Cardiac muscle cell (in vitro differentiated cells and primary cell): Measurements from ENCODE around the gene TMEM239. TPM values are rescaled to one million over a fixed set of nuclear protein-coding genes. Genes with fewer than 3 reads are reported as not detected.

ENCODE experiments used
- DNase-seq, 2 donors: peaks; one replicate each; pipeline versions ENCODE4 v3.0.0 to v3.0.0-alpha.2; 2010 to 2017; ENCODE audit warnings: low read depth in 1 of 2, low spot score in 1 of 2
- H3K27ac ChIP-seq: fragments of 200-600 bp; sonication (generic); 2 replicates; pipeline ENCODE4 v1.5.1; 2016
- H3K27me3 ChIP-seq: fragments of 200-600 bp; sonication (generic); 2 replicates; pipeline ENCODE4 v1.6.0; 2016; ENCODE audit warnings: control low read depth
- H3K36me3 ChIP-seq: fragments of 200-600 bp; sonication (generic); 2 replicates; pipeline ENCODE4 v1.5.1; 2016; ENCODE audit warnings: control low read depth
- H3K4me1 ChIP-seq: fragments of 200-600 bp; sonication (generic); 2 replicates; pipeline ENCODE4 v1.8.1; 2017; ENCODE audit warnings: low read depth, mild to moderate bottlenecking, mixed run types
- H3K4me3 ChIP-seq: fragments of 200-600 bp; sonication (generic); 2 replicates; pipeline ENCODE4 v1.5.1; 2016; ENCODE audit warnings: mild to moderate bottlenecking
- H3K9me3 ChIP-seq: fragments of 200-600 bp; sonication (generic); 2 replicates; pipeline ENCODE4 v1.5.1; 2017; ENCODE audit warnings: low read depth, mild to moderate bottlenecking, control low read depth
- CTCF ChIP-seq: IDR thresholded peaks from 2 replicates; pipeline ENCODE4 v1.5.1; 2012; ENCODE audit warnings: low read depth, mild to moderate bottlenecking, low read length
- polyA plus RNA-seq: library from polyadenylated mRNA; unstranded; fragments of >200 nt; fragmentation: Nextera tagmentation; extraction: Ambion mirVana; gene quantifications from 2 replicates; pipeline ENCODE4 v1.2.1, GENCODE V29; 2016
- total RNA-seq: library from RNA; depleted of rRNA; stranded (reverse); fragments of >200 nt; gene quantifications from 2 replicates; pipeline ENCODE4 v1.2.3, GENCODE V29; 2016

The TMEM239 gene
- total and polyA plus RNA-seq, 2 experiments from 2014 or later, result 0.04 TPM; not detected in 1

DNA sequence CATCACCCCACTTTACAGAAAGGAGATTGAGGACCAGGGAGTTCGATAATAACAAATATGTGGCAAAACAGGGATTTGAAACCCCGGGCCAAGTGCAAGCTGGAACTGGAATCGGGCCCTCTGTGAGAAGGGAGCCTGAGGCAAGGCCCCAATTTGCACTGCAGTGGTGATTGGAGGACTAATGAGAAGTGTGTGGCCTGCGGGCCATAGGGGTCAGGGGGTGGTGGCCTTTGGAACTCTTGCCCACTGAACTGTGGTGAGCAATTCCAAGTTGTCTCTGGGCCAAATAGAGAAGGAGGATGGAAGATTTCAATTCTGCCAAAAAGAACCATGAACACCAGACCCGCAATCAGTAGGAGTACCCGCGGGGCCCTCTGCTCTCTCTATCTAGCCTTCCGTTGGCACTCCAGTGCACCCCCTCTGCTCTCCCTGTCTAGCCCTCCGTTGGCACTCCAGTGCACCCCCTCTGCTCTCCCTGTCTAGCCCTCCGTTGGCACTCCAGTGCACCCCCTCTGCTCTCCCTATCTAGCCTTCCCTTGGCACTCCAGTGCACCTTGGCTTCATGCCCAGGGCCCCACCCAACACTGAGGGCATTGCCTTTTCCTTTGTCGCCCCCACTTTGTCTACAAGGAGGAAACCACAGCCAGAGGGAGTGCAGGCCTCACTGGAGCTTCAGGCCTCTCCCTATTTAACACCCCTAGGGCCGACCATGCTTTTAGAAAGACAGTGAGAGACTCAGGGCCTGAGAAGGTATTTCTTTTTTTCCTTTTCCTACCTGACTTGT is 51.1 kb downstream of the TMEM239 start:
- Histone ChIP-seq H3K4me3 (no peak overlapping the region), H3K9me3 (no peaks in the 10 kb centered on the region), H3K4me1 (no peaks in the 10 kb centered on the region), H3K27me3 (peaks cover 8% of the 10 kb centered on the region), H3K27ac (no peak overlapping the region), H3K36me3 (no peaks in the 10 kb centered on the region)
- TF ChIP-seq CTCF, result no peak
- DNase-seq, result no peak

Other genes starting within 250 kb of the TMEM239 start
- 109 and 140 TPM in 2 replicates for gene NOP56, start 163.7 kb upstream of the TMEM239 start, total RNA-seq
- 262 and 285 TPM in 2 replicates for gene NOP56, start 163.7 kb upstream of the TMEM239 start, polyA plus RNA-seq
- gene IDH3B, start 152.1 kb upstream of the TMEM239 start, total RNA-seq, result 216 and 266 TPM in 2 replicates
- gene IDH3B, start 152.1 kb upstream of the TMEM239 start, polyA plus RNA-seq, result 211 and 244 TPM in 2 replicates
- gene EBF4, start 123.6 kb upstream of the TMEM239 start, total RNA-seq, result 14.8 and 24.2 TPM in 2 replicates
- 18.8 and 28.4 TPM in 2 replicates for gene EBF4, start 123.6 kb upstream of the TMEM239 start, polyA plus RNA-seq
- 72.1 and 129 TPM in 2 replicates for gene CPXM1, start 15.7 kb upstream of the TMEM239 start, total RNA-seq
- gene CPXM1, start 15.7 kb upstream of the TMEM239 start, polyA plus RNA-seq, result 98.5 and 181 TPM in 2 replicates
- gene C20orf141, start 1.4 kb upstream of the TMEM239 start, total RNA-seq, result not detected in 2 replicates
- not detected in 2 replicates for gene C20orf141, start 1.4 kb upstream of the TMEM239 start, polyA plus RNA-seq
- gene PCED1A, start 24.3 kb downstream of the TMEM239 start, total RNA-seq, result 69.2 and 78.0 TPM in 2 replicates
- gene PCED1A, start 24.3 kb downstream of the TMEM239 start, polyA plus RNA-seq, result 45.5 and 50.6 TPM in 2 replicates
- gene VPS16, start 24.4 kb downstream of the TMEM239 start, total RNA-seq, result 49.1 and 51.5 TPM in 2 replicates
- gene VPS16, start 24.4 kb downstream of the TMEM239 start, polyA plus RNA-seq, result 44.5 and 60.4 TPM in 2 replicates
- gene PTPRA, start 57.1 kb downstream of the TMEM239 start, total RNA-seq, result 44.0 and 45.1 TPM in 2 replicates
- gene PTPRA, start 57.1 kb downstream of the TMEM239 start, polyA plus RNA-seq, result 55.6 and 69.4 TPM in 2 replicates
- 5.3 TPM in 1 of 2 replicates, not detected in the other for gene GNRH2, start 227.3 kb downstream of the TMEM239 start, total RNA-seq
- gene GNRH2, start 227.3 kb downstream of the TMEM239 start, polyA plus RNA-seq, result 0.24 TPM in 1 of 2 replicates, not detected in the other
- gene MRPS26, start 229.7 kb downstream of the TMEM239 start, total RNA-seq, result 129 and 133 TPM in 2 replicates
- 159 and 164 TPM in 2 replicates for gene MRPS26, start 229.7 kb downstream of the TMEM239 start, polyA plus RNA-seq